ENCODE data around the gene TUBB1.

The TUBB1 gene

GRCh38 chr20:58990651-58991445, 28.4 kb upstream of the TUBB1 start:
- no peak for DNase-seq (ENCODE audit: low spot score)

DNA sequence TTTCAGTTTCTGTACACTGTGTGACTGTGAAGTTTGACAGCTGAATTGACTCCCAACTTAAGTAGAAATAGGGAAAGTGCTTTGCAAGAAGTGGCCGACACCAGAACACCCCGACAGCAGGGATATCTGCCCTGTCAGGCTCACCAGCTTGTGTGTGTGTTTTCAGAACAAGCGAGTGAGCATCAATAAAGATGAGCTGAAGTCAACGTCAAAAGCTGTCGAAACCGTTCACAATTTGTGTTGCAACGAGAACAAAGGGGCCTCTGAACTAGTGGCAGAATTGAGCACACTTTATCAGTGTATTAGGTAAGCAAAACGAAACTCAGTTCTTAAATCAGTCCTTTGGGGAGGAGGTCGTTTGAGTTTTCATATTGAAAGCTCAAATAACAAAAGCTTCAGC, 27.5 kb upstream of the TUBB1 start:
- DNase-seq (ENCODE audit: low spot score), result no peak

GRCh38 chr20:58992911-58993310, 26.3 kb upstream of the TUBB1 start:
- DNase-seq (ENCODE audit: low spot score), result no peak

DNA sequence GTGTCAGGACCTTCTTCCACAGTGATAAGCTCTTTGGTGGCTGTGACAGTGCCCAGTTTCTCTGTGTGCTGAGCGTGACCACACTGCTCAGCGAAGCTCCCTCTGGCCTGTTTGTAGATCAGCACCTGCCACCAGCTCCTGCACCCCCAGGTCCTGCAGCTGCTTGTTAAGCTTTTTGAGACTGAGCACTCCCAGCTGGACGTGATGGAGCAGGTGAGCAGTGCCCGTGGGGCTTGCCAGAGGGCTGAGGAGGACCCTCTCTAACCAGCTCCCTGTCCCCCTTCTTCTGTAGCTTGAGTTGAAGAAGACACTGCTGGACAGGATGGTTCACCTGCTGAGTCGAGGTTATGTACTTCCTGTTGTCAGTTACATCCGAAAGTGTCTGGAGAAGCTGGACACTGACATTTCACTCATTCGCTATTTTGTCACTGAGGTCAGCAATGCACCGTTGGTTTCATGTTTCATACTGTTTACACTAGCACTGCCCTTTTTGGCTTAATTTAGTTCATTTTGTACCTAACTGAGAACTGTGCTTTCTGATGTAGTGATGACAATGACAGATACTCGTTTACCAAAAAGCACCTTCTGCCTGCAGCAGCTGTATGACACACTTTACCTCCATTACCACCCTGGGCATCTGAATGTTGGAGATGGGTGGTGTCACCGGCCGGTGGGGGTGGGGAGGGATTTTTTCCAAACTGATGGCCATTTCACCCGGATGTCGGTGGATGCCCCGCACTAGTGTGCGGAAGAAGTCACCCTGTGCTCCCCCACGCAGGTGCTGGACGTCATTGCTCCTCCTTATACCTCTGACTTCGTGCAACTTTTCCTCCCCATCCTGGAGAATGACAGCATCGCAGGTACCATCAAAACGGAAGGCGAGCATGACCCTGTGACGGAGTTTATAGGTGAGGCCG, 25.6 kb upstream of the TUBB1 start:
- no peak for DNase-seq (ENCODE audit: low spot score)

- DNase-seq (ENCODE audit: low spot score), result no peak
These were observed 24.7 kb upstream of the TUBB1 start for GRCh38 chr20:58994390-58995159.

DNA sequence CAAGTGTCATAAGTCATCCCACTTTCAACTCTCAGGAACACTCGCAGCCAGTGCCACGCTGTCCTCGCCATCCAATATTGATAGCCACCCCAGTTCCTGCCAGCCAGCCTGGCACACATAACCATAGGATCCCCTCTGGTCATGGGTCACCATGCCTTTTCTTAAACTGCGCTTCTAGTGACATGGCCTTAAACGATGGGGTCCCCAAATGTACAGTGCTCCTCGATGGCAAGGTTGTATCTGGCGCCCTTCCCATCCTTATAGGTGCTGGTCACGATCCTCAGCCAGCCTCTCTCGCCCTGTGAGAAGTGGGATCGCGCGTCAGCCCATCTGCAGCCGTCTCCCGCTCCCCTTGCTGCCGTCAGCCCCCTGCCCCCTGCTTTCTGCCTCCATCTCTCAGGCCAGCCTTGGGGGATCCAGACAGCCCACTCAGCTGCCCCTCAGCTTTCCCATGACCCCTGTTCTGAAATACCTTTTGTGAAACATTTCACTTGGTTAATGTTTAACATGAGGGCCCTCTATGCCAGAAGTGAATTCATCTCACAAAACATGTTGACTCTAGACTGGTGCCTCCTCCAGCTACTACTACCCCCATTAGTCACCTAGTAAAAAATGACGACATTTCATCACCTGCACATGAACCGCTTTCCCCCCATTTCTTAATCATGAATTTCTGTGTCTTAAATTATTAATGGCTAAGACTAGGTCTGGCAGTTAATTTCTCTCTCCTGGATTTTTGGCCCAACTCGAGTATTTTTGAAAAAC, 23.6 kb upstream of the TUBB1 start:
- DNase-seq (ENCODE audit: low spot score), result no peak

GRCh38 chr20:58996226-58996611, 23.0 kb upstream of the TUBB1 start:
- DNase-seq (ENCODE audit: low spot score), result no peak

DNA sequence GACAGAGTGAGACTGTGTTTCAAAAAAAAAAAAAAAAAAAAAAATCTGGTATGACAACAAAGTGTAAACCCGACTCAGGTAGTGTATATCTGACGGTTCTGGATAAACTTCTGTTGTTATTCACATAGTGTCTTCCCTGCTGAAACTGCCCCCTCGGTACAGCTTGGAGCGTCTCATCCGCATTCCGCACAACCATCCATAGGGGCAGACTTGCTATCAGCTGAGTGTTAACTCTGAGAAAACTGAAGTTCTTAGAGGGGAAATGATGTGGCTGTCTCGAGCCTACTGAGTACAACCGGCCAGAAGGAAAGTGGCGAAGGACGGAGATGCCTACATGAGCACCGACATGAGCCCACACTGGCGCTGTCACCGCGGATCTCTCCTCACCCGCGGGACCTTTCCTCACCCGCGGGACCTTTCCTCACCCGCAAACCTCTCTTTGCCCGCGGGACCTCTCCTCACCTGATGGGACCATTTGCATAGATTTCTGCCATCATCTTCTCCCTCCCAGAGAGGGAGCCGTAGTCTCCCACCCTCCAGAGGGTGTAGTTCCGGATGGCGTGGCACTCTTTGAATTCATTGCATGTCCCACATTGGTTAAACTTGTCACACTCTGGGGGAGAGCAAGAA, 22.0 kb upstream of the TUBB1 start:
- DNase-seq (ENCODE audit: low spot score), result no peak

GRCh38 chr20:58998656-58999055, 20.6 kb upstream of the TUBB1 start:
- DNase-seq (ENCODE audit: low spot score), result no peak

- no peak for DNase-seq (ENCODE audit: low spot score)
These were observed 18.9 kb upstream of the TUBB1 start for GRCh38 chr20:59000326-59000725.

- DNase-seq (ENCODE audit: low spot score), result no peak
These were observed 18.2 kb upstream of the TUBB1 start for GRCh38 chr20:59001068-59001448.

- no peak for DNase-seq (ENCODE audit: low spot score)
These were observed 17.6 kb upstream of the TUBB1 start for GRCh38 chr20:59001449-59002171.

- no peak for DNase-seq (ENCODE audit: low spot score)
These were observed 16.8 kb upstream of the TUBB1 start for GRCh38 chr20:59002388-59002787.

DNA sequence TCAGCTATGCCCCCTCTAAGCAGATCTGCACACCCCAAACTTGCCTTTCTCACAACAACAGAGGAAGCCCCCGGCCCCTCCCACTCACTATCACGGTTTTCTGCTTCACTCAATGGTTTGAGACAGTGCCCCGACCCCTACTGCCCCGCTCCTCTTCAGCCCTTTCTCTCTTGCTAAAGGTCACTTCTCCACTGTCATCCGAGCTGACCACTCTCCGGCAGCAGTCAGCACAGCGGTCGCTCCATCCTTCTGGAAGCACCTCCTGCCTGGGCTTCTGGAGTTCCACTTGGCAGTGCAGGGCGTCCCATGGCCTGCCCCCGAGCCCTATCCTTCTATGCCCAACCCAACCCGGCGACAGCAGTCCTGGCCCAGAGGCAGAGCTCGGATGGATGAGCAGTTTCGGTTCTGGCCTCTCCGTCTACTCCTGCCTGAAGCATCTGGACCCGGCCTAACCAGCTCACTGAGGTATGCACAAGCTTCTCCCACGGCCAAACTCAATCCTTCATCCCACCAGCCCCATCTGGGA, 16.3 kb upstream of the TUBB1 start:
- no peak for DNase-seq (ENCODE audit: low spot score)

- no peak for DNase-seq (ENCODE audit: low spot score)
These were observed 15.3 kb upstream of the TUBB1 start for GRCh38 chr20:59003836-59004492.

- no peak for DNase-seq (ENCODE audit: low spot score)
These were observed 14.8 kb upstream of the TUBB1 start for GRCh38 chr20:59004493-59004762.

DNA sequence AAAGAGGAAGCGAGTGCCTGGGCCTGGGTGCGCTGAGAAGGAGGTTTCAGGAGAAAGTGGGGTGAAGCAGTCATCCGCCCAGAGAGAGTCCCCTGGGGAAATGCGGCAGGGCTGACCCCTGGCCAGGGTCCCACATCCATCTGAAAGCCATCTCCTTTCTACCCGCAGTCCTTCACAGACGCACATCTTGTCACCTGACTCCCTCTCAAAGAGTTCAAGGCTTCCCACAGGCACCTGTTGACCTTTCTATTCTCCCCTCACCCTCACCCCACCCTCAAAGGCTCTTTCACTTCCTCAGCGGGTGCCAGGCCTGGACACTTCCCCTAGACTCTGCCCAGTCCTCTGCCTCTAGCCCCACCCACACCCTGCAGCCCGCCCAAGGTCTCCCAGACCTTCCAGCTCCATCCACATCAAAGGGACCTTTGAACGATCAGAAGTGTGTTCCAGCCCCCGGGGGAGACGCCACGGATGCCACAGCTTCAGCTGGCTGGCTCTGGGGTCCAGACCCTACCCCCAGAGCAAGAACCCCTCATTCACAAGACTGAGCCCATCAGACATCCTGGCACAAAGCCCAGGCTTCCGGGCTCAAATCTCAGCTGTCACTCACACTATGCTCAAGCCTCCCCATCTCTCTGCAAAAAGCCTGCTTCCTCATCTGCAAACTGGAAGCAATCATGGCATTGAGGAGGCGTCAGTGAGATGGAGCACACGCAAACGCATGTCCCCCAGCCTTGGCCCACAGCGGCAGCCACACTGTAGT, 14.3 kb upstream of the TUBB1 start:
- DNase-seq (ENCODE audit: low spot score), result no peak

DNA sequence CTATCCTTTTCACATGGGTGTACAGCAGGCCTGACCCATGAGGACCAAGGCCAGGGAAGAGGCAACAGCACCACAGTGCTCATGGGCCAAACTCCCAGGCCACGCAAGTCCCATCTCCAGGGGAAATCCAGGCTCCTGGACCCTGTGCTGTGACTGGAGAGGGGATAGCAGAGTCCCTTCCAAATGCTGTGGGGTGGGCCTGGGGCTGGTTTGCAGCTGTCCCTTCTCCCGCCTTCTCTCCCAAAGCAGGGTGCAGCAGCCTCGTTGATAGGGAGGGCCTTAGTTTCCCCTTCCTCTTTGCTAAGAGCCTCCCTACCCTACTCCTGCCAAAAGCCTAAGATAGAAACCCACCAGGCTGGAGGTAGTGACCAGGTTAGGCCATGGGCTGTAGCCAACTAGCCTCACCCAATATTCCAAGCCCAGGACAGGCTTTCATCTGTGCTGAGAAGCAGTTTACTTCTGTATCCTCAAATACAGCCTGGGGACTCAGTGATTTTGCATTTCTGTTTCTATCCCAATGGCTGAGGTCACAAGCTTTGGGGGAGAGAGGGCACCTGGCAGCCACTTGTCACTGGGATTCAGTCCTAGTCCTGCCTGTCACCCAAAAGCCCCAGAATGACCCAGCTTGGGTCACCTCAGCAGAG, 13.6 kb upstream of the TUBB1 start:
- no peak for DNase-seq (ENCODE audit: low spot score)

Data from AG08395 (cell line).